ENCODE results near the gene ADAMTSL2.

The ADAMTSL2 gene

GRCh38 chr9:133535306-133535877, 888 bp downstream of the ADAMTSL2 start:
- no peak for DNase-seq (ENCODE audit: low read depth)

GRCh38 chr9:133536080-133536479, 1.6 kb downstream of the ADAMTSL2 start:
- no peak for DNase-seq (ENCODE audit: low read depth)

GRCh38 chr9:133536536-133536935, 2.0 kb downstream of the ADAMTSL2 start:
- DNase-seq (ENCODE audit: low read depth), result no peak

- no peak for DNase-seq (ENCODE audit: low read depth)
Measured at GRCh38 chr9:133537257-133537656, 2.8 kb downstream of the ADAMTSL2 start.

- no peak for DNase-seq (ENCODE audit: low read depth)
Measured at GRCh38 chr9:133538176-133538575, 3.7 kb downstream of the ADAMTSL2 start.

GRCh38 chr9:133538851-133539833, 4.6 kb downstream of the ADAMTSL2 start:
- DNase-seq (ENCODE audit: low read depth), result no peak

GRCh38 chr9:133539991-133540697, 5.6 kb downstream of the ADAMTSL2 start:
- DNase-seq (ENCODE audit: low read depth), result no peak

GRCh38 chr9:133540698-133541025, 6.2 kb downstream of the ADAMTSL2 start:
- no peak for DNase-seq (ENCODE audit: low read depth)

GRCh38 chr9:133542002-133542401, 7.5 kb downstream of the ADAMTSL2 start:
- DNase-seq (ENCODE audit: low read depth), result no peak

GRCh38 chr9:133543772-133544467, 9.4 kb downstream of the ADAMTSL2 start:
- DNase-seq (ENCODE audit: low read depth), result no peak

GRCh38 chr9:133545494-133546286, 11.2 kb downstream of the ADAMTSL2 start:
- DNase-seq (ENCODE audit: low read depth), result no peak

GRCh38 chr9:133546287-133546680, 11.8 kb downstream of the ADAMTSL2 start:
- no peak for DNase-seq (ENCODE audit: low read depth)

GRCh38 chr9:133547116-133547515, 12.6 kb downstream of the ADAMTSL2 start:
- no peak for DNase-seq (ENCODE audit: low read depth)

GRCh38 chr9:133551446-133551845, 16.9 kb downstream of the ADAMTSL2 start:
- DNase-seq (ENCODE audit: low read depth), result no peak

GRCh38 chr9:133552236-133552635, 17.7 kb downstream of the ADAMTSL2 start:
- DNase-seq (ENCODE audit: low read depth), result no peak

GRCh38 chr9:133553123-133553522, 18.6 kb downstream of the ADAMTSL2 start:
- no peak for DNase-seq (ENCODE audit: low read depth)

- no peak for DNase-seq (ENCODE audit: low read depth)
Measured at GRCh38 chr9:133553973-133554713, 19.6 kb downstream of the ADAMTSL2 start.

GRCh38 chr9:133554729-133555128, 20.2 kb downstream of the ADAMTSL2 start:
- no peak for DNase-seq (ENCODE audit: low read depth)

GRCh38 chr9:133556354-133556753, 21.9 kb downstream of the ADAMTSL2 start:
- no peak for DNase-seq (ENCODE audit: low read depth)

- no peak for DNase-seq (ENCODE audit: low read depth)
Measured at GRCh38 chr9:133557581-133557980, 23.1 kb downstream of the ADAMTSL2 start.

Data from HS-5 (cell line).